Measurements from ENCODE around the gene MBNL1.

The MBNL1 gene

GRCh38 chr3:152269056-152269830 lies 514 bp downstream of the MBNL1 start:
- H3K4me3 ChIP-seq (ENCODE audit: low read length): peak overlapping the region; percentile 89
- peak overlapping the region; percentile 99 for H3K27ac ChIP-seq (ENCODE audit: low read depth, low read length)
- H3K9ac ChIP-seq (ENCODE audit: low read length): peak overlapping the region; percentile 89
- H3K36me3 ChIP-seq (ENCODE audit: control insufficient read depth, insufficient read depth, low read length): no peaks in the 10 kb centered on the region
- H3K4me1 ChIP-seq (ENCODE audit: control insufficient read depth, insufficient read depth, low read length): peaks cover 17% of the 10 kb centered on the region
- H3K27me3 ChIP-seq (ENCODE audit: control insufficient read depth, insufficient read depth, low read length): no peaks in the 10 kb centered on the region

- Histone ChIP-seq H3K27ac (ENCODE audit: low read depth, low read length) (peak overlapping the region; percentile 99), H3K9ac (ENCODE audit: low read length) (peak overlapping the region; percentile 89), H3K27me3 (ENCODE audit: control insufficient read depth, insufficient read depth, low read length) (no peaks in the 10 kb centered on the region), H3K4me1 (ENCODE audit: control insufficient read depth, insufficient read depth, low read length) (peaks cover 21% of the 10 kb centered on the region), H3K36me3 (ENCODE audit: control insufficient read depth, insufficient read depth, low read length) (no peaks in the 10 kb centered on the region), H3K4me3 (ENCODE audit: low read length) (peak overlapping the region; percentile 89)
These were observed 1.4 kb downstream of the MBNL1 start for GRCh38 chr3:152269831-152270734.

DNA sequence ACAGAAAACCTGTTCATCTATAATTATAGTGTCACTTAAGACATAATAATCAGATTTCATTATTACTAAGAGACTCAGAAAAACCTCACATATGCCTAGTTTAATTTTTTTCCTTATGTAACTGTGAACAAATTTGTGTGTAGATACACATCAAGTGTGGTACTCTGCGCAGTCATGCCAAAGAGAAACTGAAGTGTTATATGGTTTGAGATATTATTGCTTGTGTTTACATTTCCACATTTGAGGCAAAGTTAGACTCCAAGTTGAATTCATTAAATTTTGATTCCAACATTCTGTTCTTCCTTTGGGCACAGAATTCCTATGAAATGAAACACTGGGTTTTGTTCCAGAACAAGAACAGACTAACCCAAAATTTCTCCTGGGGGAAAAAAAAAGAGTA lies 2.2 kb downstream of the MBNL1 start:
- H3K27ac ChIP-seq (ENCODE audit: low read depth, low read length): peak overlapping the region; percentile 99
- no peaks in the 10 kb centered on the region for H3K36me3 ChIP-seq (ENCODE audit: control insufficient read depth, insufficient read depth, low read length)
- peaks cover 24% of the 10 kb centered on the region for H3K4me1 ChIP-seq (ENCODE audit: control insufficient read depth, insufficient read depth, low read length)
- H3K9ac ChIP-seq (ENCODE audit: low read length): no peak overlapping the region
- peak overlapping the region; percentile 89 for H3K4me3 ChIP-seq (ENCODE audit: low read length)
- H3K27me3 ChIP-seq (ENCODE audit: control insufficient read depth, insufficient read depth, low read length): no peaks in the 10 kb centered on the region

DNA sequence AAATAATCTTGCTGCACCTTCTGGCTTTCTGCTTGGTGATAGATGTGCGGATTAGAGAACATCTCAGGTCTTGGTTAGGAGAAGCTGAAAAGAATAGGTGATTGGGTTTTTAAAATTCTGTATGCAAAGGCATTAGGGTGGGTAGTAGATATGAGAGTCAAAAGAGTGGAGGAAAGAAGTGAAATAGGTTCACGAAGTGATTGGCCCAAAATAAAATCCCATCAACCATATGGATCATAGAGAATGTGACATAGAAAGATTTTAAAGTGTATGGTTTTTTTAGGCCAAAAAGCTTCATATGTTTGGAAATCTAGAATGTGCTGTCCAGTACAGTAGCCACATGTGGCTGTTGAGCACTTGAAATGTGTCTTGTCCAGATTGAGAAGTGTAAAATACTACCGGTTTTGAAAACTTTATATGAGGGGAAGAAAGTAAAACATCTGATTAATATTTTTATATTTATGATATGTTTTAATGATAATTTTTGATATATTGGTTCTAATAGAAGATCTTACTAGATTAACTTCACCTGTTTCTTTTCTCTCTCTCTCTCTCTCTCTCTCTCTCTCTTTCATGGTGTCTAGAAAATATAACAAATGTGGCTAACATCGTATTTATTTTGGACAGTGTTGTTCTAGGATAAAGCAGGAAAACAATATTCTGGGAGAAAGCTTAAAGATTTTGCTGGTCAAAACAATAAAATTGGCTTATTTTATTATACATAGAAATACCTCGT lies 2.9 kb downstream of the MBNL1 start:
- peak overlapping the region; percentile 99 for H3K27ac ChIP-seq (ENCODE audit: low read depth, low read length)
- H3K4me1 ChIP-seq (ENCODE audit: control insufficient read depth, insufficient read depth, low read length): peaks cover 27% of the 10 kb centered on the region
- no peaks in the 10 kb centered on the region for H3K27me3 ChIP-seq (ENCODE audit: control insufficient read depth, insufficient read depth, low read length)
- H3K9ac ChIP-seq (ENCODE audit: low read length): peak overlapping the region; percentile 50
- H3K36me3 ChIP-seq (ENCODE audit: control insufficient read depth, insufficient read depth, low read length): no peaks in the 10 kb centered on the region
- H3K4me3 ChIP-seq (ENCODE audit: low read length): peak overlapping the region; percentile 89

DNA sequence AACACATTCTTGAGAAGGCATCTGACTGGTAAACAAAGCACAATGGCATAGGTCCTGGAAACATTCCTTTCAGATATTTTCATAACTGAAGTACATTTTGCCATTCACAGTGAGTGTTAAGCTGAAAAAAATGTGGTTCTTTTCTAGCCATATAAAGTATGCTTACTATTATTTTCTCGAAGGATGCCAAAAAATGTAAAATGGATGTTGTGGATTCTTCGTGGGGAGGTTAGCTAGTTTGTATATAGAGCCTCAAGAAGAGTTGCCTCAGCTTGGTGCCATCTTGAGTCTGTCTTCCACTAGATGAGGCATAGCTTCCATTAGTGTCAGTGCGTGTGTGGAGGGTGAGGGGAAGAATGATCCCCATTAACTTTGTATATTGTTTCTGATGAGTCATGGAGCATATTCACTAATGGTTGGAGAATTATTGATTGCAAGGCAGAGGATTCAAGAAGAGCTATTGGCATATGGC lies 4.1 kb downstream of the MBNL1 start:
- Histone ChIP-seq H3K9ac (ENCODE audit: low read length) (no peak overlapping the region), H3K4me1 (ENCODE audit: control insufficient read depth, insufficient read depth, low read length) (peaks cover 26% of the 10 kb centered on the region), H3K27ac (ENCODE audit: low read depth, low read length) (peak overlapping the region; percentile 99), H3K4me3 (ENCODE audit: low read length) (peak overlapping the region; percentile 44), H3K36me3 (ENCODE audit: control insufficient read depth, insufficient read depth, low read length) (no peaks in the 10 kb centered on the region), H3K27me3 (ENCODE audit: control insufficient read depth, insufficient read depth, low read length) (no peaks in the 10 kb centered on the region)

DNA sequence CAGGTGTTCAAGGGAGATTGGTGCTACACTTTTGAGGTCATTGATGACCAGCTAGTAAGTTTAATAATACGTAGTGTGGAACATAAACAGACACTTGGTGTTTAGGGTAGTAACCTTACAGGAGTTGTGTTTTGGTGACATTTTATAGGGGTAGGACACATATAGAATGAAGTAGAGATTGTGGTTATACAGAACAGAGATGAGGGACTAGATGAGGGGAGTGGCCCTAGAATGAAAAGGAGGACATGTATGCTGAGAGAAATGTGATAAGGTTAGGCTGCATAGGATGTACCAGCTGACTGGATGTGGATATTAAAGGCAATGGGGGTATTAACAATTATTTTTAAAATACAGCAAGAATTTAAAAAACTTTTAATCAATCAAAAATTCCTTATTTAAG lies 8.0 kb downstream of the MBNL1 start:
- Histone ChIP-seq H3K36me3 (ENCODE audit: control insufficient read depth, insufficient read depth, low read length) (no peaks in the 10 kb centered on the region), H3K27ac (ENCODE audit: low read depth, low read length) (peak overlapping the region; percentile 34), H3K9ac (ENCODE audit: low read length) (no peak overlapping the region), H3K4me3 (ENCODE audit: low read length) (no peak overlapping the region), H3K4me1 (ENCODE audit: control insufficient read depth, insufficient read depth, low read length) (peaks cover 45% of the 10 kb centered on the region), H3K27me3 (ENCODE audit: control insufficient read depth, insufficient read depth, low read length) (no peaks in the 10 kb centered on the region)

DNA sequence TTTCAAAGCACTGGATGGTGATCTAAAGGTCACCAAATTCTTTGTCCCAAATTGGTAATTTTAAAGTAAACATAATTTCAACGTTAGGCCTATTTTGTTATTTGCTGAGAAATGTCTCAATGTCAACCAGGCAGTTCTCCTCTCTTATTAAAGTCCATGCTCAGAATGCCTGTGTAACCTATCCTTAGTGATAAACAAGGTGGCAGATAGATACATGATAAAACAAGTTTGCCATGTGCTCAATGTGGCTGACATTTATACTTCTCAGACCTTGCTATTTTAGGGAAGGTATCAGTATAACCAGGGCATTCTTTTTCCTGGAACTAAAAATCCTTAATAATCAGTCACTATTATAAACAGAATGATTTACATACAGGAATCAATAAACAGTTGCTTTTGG lies 8.5 kb downstream of the MBNL1 start:
- no peaks in the 10 kb centered on the region for H3K36me3 ChIP-seq (ENCODE audit: control insufficient read depth, insufficient read depth, low read length)
- no peak overlapping the region for H3K4me3 ChIP-seq (ENCODE audit: low read length)
- peak overlapping the region; percentile 50 for H3K27ac ChIP-seq (ENCODE audit: low read depth, low read length)
- H3K27me3 ChIP-seq (ENCODE audit: control insufficient read depth, insufficient read depth, low read length): no peaks in the 10 kb centered on the region
- H3K9ac ChIP-seq (ENCODE audit: low read length): no peak overlapping the region
- peaks cover 45% of the 10 kb centered on the region for H3K4me1 ChIP-seq (ENCODE audit: control insufficient read depth, insufficient read depth, low read length)

- H3K4me1 ChIP-seq (ENCODE audit: control insufficient read depth, insufficient read depth, low read length): peaks cover 49% of the 10 kb centered on the region
- H3K4me3 ChIP-seq (ENCODE audit: low read length): no peak overlapping the region
- no peaks in the 10 kb centered on the region for H3K27me3 ChIP-seq (ENCODE audit: control insufficient read depth, insufficient read depth, low read length)
- peak overlapping the region; percentile 29 for H3K27ac ChIP-seq (ENCODE audit: low read depth, low read length)
- no peaks in the 10 kb centered on the region for H3K36me3 ChIP-seq (ENCODE audit: control insufficient read depth, insufficient read depth, low read length)
- H3K9ac ChIP-seq (ENCODE audit: low read length): no peak overlapping the region
These were observed 10.2 kb downstream of the MBNL1 start for GRCh38 chr3:152278756-152279427.

DNA sequence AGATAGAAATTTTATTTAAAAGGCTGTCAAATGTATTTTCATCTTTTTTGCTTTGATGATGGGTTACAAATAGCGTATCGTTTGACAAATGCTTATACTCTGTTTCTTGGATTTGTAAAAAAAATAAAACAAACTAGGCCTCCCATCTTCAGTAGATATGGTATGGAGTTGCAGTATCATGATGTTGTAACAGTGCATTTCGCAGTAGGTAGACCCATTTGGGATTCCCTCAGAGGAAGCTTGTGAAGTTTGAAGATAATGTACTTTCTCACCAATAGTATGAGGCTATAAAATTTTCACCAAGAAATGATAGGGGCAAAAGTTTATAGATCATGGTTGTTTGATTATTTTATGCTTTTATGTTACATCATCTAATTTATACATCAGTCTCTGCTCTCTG lies 10.8 kb downstream of the MBNL1 start:
- H3K4me3 ChIP-seq (ENCODE audit: low read length): no peak overlapping the region
- no peaks in the 10 kb centered on the region for H3K36me3 ChIP-seq (ENCODE audit: control insufficient read depth, insufficient read depth, low read length)
- H3K27ac ChIP-seq (ENCODE audit: low read depth, low read length): peak overlapping the region; percentile 29
- peaks cover 49% of the 10 kb centered on the region for H3K4me1 ChIP-seq (ENCODE audit: control insufficient read depth, insufficient read depth, low read length)
- no peak overlapping the region for H3K9ac ChIP-seq (ENCODE audit: low read length)
- H3K27me3 ChIP-seq (ENCODE audit: control insufficient read depth, insufficient read depth, low read length): no peaks in the 10 kb centered on the region

DNA sequence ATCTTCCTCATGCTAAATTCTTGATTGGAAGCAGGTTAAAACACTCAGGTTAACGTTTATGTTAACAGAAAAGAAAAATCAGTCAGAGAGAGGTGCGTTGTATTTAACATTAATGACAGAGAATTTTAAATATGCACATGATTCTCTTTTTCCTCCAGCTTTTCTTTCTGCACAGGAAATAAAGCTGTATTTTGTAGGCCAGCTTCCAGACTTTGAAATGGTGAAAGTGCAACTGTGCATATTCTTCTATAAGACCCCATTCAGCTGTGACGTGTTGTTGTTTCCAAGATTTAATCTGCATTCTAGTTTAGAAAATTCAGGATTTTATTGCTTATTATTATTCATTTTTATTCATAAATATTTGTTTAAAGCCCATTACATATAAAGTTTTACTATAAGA lies 11.8 kb downstream of the MBNL1 start:
- Histone ChIP-seq H3K36me3 (ENCODE audit: control insufficient read depth, insufficient read depth, low read length) (no peaks in the 10 kb centered on the region), H3K4me3 (ENCODE audit: low read length) (no peak overlapping the region), H3K27me3 (ENCODE audit: control insufficient read depth, insufficient read depth, low read length) (no peaks in the 10 kb centered on the region), H3K27ac (ENCODE audit: low read depth, low read length) (peak overlapping the region; percentile 6), H3K9ac (ENCODE audit: low read length) (no peak overlapping the region), H3K4me1 (ENCODE audit: control insufficient read depth, insufficient read depth, low read length) (peaks cover 49% of the 10 kb centered on the region)

DNA sequence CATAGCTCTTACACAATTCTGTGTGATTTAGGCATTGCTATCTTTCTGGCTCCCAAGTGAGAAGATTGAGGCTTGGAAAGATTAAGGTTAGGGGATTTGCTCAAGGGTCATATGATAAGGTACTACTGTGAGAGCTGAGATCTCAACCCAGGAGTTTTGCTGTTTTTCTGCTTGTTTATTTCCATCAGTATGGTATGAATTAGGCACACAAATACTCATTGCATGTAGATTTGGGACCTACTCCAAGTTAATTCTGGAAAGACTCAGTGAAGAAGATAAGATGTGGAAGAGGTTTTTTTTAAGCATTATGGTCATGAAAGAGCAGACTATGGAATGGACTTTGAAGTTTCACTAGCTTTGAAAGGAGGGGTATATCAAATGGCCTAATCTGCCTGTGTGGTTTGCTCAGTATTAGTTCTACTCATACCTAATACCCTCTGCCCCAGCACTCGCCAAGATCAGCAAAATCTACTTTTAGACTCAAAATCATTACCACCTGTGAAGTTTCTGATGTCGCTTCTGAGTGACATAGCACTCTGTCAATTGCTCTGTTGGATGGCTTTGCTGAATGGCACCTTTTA lies 12.5 kb downstream of the MBNL1 start:
- H3K4me1 ChIP-seq (ENCODE audit: control insufficient read depth, insufficient read depth, low read length): peaks cover 47% of the 10 kb centered on the region
- H3K9ac ChIP-seq (ENCODE audit: low read length): no peak overlapping the region
- H3K36me3 ChIP-seq (ENCODE audit: control insufficient read depth, insufficient read depth, low read length): no peaks in the 10 kb centered on the region
- no peaks in the 10 kb centered on the region for H3K27me3 ChIP-seq (ENCODE audit: control insufficient read depth, insufficient read depth, low read length)
- H3K4me3 ChIP-seq (ENCODE audit: low read length): no peak overlapping the region
- peak overlapping the region; percentile 38 for H3K27ac ChIP-seq (ENCODE audit: low read depth, low read length)
